GM21825 (cell line): Measurements from ENCODE around the gene PTPRG.
A peak's percentile ranks its signal among the peaks of the same experiment; 100 is the strongest.

Experiments
- ATAC-seq: cut with Tn5 transposase; IDR thresholded peaks from one replicate; pipeline ENCODE4 v1.9.1; 2021; ENCODE audit warnings: mild to moderate bottlenecking, moderate library complexity; ENCODE audit not compliant: unreplicated experiment

Gene PTPRG

GRCh38 chr3:61562042-61562720 lies 810 bp downstream of the PTPRG start:
- ATAC-seq = peak; percentile 5

DNA sequence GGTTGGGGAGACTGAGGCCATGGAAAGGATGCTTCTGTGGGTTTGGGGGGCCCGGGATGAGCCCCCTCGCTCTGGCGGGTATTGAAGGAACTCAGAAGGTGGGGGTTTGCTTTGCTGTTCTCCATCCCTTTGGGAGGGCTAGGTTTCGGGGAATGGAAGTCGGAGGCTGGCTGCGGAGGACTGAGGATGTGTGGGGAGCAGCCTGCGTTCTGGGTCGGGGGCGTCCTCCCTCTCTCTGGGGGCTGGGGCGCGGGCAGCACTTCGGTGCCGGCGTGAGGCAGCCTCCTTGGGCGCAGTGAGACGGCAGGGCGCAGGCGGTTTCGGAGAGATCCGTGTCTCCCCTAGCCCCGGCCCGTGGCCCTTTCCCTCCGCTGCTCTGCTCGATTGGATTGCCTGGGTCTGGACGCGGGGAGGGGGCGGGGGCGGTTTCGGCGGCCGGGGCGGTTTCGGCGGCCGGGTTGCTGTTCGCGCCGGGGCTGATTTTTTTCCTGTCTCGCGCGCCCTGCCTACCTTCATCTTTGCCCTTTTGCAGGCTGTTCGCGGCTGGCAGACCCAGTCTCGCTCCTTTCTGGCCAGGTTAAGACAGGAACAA lies 1.4 kb downstream of the PTPRG start:
- ATAC-seq = no peak

- no peak for ATAC-seq
These were observed 2.2 kb downstream of the PTPRG start for GRCh38 chr3:61563313-61564271.

- ATAC-seq = no peak
These were observed 3.2 kb downstream of the PTPRG start for GRCh38 chr3:61564395-61565059.

GRCh38 chr3:61565569-61565968 lies 4.2 kb downstream of the PTPRG start:
- no peak for ATAC-seq

DNA sequence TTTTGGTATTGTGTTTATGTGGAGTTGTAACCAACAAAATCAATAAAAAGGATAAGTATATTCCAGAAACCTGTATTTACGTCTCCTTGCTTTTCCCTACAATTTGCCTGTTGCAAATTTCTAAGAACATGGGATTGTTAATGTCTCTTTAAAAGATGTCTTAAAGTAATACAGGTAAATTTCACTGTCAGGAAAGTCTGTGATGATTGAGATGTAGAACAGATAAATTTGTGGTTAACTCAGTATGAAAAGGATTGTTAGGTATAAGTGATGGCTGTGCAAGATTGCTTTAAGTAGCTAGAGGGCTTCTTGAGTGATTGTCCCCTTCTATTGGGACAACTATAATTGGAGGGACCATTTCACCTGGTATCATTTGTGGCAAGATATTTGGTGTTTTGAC lies 6.8 kb downstream of the PTPRG start:
- ATAC-seq = no peak

- no peak for ATAC-seq
These were observed 8.6 kb downstream of the PTPRG start for GRCh38 chr3:61569856-61570580.

GRCh38 chr3:61570813-61571212 lies 9.4 kb downstream of the PTPRG start:
- ATAC-seq = no peak

DNA sequence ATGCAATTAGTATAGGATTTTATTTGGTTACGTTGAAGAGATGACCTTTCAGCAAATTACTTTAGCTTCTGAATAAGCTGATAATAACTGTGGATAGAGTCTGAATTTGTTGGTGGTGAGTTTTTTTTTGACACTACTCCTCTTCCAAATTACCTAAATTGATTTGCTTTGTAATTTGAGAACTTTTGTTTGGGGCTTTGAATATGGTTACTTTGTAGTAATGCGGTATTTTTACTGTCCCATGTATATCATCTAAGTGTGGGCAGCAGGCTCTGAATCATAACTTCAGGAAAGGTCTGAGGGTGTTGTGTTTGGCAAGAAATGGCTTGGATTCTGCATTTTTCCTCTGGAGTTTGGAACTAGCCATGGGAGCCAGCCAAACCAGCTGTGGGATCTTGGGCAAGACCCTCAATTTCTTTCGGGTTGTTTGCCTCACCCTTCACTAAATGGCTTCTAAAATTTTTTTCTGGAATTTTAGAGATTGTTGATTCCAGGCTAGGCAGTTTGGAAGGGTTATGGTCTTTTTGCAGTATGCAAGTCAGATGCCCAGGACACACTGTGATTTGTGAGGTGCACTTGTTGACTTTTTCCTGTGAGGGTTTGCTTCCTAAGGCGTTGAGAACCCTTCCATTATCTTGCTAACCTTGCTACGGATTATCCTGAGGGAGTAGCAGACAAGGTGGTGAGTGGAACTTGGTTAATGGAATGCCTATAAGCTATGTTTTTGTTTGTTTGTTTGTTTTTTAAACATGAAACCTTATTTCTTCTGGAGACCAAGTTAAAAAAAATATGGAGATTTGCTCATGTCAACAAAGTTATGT lies 10.4 kb downstream of the PTPRG start:
- no peak for ATAC-seq

- ATAC-seq = no peak
These were observed 11.5 kb downstream of the PTPRG start for GRCh38 chr3:61572879-61573278.

GRCh38 chr3:61573441-61573840 lies 12.1 kb downstream of the PTPRG start:
- ATAC-seq = no peak

- no peak for ATAC-seq
These were observed 13.5 kb downstream of the PTPRG start for GRCh38 chr3:61574854-61575253.

DNA sequence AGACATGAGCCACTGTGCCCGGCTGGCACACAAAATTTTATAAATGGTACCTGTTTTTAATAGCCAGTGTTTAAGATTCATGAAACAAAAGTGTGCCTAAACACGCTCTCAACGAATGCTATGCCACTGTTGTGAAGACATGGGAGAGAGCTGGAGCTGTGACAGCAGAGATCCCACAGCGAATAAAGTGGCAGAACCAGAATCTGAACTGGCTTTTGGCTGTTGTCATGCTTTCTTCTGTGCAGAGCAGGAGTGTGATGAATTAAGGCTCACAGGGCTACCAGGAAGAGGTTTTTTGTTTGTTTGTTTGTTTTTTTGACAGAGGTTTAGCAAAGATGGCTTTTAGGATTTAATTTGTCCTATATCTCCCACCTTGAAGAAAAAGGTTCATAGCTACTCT lies 14.5 kb downstream of the PTPRG start:
- no peak for ATAC-seq

DNA sequence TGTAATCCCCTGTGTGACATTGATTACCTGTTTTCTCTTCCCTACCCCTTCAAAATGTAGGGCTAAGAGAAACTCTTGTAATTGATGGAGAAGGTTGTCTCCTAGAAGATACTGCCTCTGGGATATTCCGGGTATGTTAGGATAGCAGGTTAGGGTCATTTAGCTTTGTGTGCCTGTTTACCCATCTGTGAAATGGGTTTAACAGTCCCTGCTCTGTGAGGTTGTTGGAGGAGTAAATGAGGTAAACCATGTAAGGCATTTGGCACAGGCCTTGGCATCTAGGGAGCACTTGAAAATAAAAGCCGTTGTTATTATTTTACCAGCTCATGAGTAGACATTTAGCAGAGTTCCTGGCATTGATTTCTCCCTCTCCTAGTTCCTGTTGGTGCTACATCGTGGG lies 16.4 kb downstream of the PTPRG start:
- no peak for ATAC-seq

- ATAC-seq = no peak
These were observed 17.4 kb downstream of the PTPRG start for GRCh38 chr3:61578667-61579367.

- no peak for ATAC-seq
These were observed 18.3 kb downstream of the PTPRG start for GRCh38 chr3:61579685-61580084.

- ATAC-seq = no peak
These were observed 19.7 kb downstream of the PTPRG start for GRCh38 chr3:61580982-61581643.

DNA sequence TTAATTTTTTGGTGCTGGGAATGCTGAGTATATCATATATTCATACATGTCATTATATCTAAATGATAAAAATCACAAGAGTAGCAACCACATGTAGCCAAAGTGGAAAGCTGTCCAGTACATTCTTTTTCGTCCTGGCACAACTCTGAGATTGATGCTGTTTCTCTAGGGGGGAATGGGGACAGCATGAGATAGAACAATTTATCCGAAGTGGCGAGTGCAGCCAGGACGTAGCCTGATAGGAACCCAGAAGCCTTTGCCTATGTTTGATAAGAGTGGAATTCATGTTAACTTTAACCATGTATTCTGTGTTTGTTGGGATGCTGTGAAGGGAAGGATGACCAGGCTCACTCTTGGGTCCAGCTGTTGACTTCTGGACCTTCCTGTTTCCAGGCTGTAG lies 20.9 kb downstream of the PTPRG start:
- ATAC-seq = no peak

DNA sequence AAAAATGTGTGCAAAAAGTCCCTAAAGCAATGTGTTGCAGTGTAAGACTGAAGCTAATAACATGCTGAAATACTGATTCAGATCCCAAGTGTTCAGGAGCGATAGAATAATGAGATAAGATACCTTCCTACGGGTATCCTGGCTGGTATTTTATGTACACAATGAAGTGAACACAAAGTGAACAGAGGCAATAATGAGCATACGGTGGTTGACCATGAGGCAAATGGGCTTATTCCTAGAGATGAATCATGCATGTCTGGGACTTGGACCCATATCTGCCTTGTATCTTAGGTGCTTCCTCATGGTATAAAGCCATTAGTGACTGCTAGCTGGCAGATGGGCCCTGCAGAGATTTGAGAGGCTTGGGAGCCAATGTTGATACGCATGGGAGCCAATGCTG lies 21.5 kb downstream of the PTPRG start:
- ATAC-seq = no peak
